Natural killer cell treated with Interleukin-12 subunit alpha and Interleukin-12 subunit beta and Interleukin-15 and Interleukin-18, amount 100 ng/mL, for 72 hours (primary cell): ENCODE measurements around the gene PNN. TPM values are rescaled to one million over a fixed set of nuclear protein-coding genes. Genes with fewer than 3 reads are reported as not detected.
A peak's percentile ranks its signal among the peaks of the same experiment; 100 is the strongest.
"Not testable (repeated sequence)": the region's sequence is repeated elsewhere in the genome, so short reads cannot be mapped to it uniquely, and the experiment has no call there.

ENCODE experiments used
- ATAC-seq, 2 donors: fragments of 150-1000 bp; cut with Tn5 transposase in 1 of 2; sonication (Bioruptor Pico), chemical (Tn5 transposase) in 1 of 2; 2 replicates each; pipeline ENCODE4 v1.10.0; 2021
- DNase-seq: peaks from one replicate; pipeline ENCODE4 v3.0.0; 2022; ENCODE audit warnings: low spot score
- H3K27ac Mint-ChIP-seq, 2 donors: 1 replicate in 1 of 2; 2 replicates in 1 of 2; pipeline ENCODE4 v1.8.0; 2022; ENCODE audit warnings: mixed read lengths in 2 of 2, mild to moderate bottlenecking in 1 of 2, moderate library complexity in 1 of 2
- H3K27me3 Mint-ChIP-seq, 2 donors: 1 replicate in 1 of 2; 2 replicates in 1 of 2; pipeline ENCODE4 v1.8.0; 2022; ENCODE audit warnings: mixed read lengths in 2 of 2
- H3K36me3 Mint-ChIP-seq: one replicate; pipeline ENCODE4 v1.8.0; 2022; ENCODE audit warnings: mixed read lengths
- H3K4me1 Mint-ChIP-seq, 2 donors: 1 replicate in 1 of 2; 2 replicates in 1 of 2; pipeline ENCODE4 v1.8.0; 2022; ENCODE audit warnings: low read depth in 2 of 2, mixed read lengths in 2 of 2, mild to moderate bottlenecking in 1 of 2
- H3K4me3 Mint-ChIP-seq: one replicate; pipeline ENCODE4 v1.8.0; 2022; ENCODE audit warnings: mixed read lengths
- H3K9me3 Mint-ChIP-seq: 2 replicates; pipeline ENCODE4 v1.8.0; 2022; ENCODE audit warnings: mixed read lengths
- total RNA-seq, 2 donors: library from RNA; stranded (reverse); gene quantifications; one replicate each; pipeline ENCODE4 v1.2.3, GENCODE V29; 2022

The PNN gene
- total RNA-seq, 2 donors from 2014 or later = 71.0 to 161 TPM

GRCh38 chr14:39169541-39169900 lies 5.5 kb upstream of the PNN start:
- peak overlapping the region; percentile 97 for H3K4me3 Mint-ChIP-seq
- H3K4me1 Mint-ChIP-seq = peaks cover 35 to 42% of the 10 kb centered on the region in 2 donors
- DNase-seq (no peak), ATAC-seq (no peak)
- H3K27me3 Mint-ChIP-seq = no peaks in the 10 kb centered on the region
- H3K36me3 Mint-ChIP-seq = peaks cover 11% of the 10 kb centered on the region
- H3K27ac Mint-ChIP-seq = peak overlapping the region; percentile 98 to 99
- H3K9me3 Mint-ChIP-seq = no peaks in the 10 kb centered on the region

GRCh38 chr14:39173198-39173597 lies 1.9 kb upstream of the PNN start:
- ATAC-seq (no peak), DNase-seq (no peak)
- Mint-ChIP-seq H3K27me3 (no peaks in the 10 kb centered on the region), H3K27ac (peak overlapping the region in 1 of 2 donors; percentile 94), H3K4me1 (peaks cover 38 to 51% of the 10 kb centered on the region in 2 donors), H3K36me3 (peaks cover 30% of the 10 kb centered on the region), H3K4me3 (no peak overlapping the region), H3K9me3 (no peaks in the 10 kb centered on the region)

GRCh38 chr14:39175445-39176262 lies 600 bp downstream of the PNN start:
- Mint-ChIP-seq H3K4me1 (peaks cover 26 to 36% of the 10 kb centered on the region in 2 donors), H3K27me3 (no peaks in the 10 kb centered on the region), H3K4me3 (peak overlapping the region; percentile 87), H3K27ac (peak overlapping the region; percentile 94 to 100), H3K36me3 (peaks cover 27% of the 10 kb centered on the region), H3K9me3 (no peaks in the 10 kb centered on the region)
- ATAC-seq (peak; percentile 17 to 21), DNase-seq (peak; percentile 71)

- H3K27ac Mint-ChIP-seq = peak overlapping the region; percentile 94 to 100
- no peaks in the 10 kb centered on the region for H3K9me3 Mint-ChIP-seq
- H3K27me3 Mint-ChIP-seq = no peaks in the 10 kb centered on the region
- DNase-seq (no peak), ATAC-seq (no peak)
- H3K4me1 Mint-ChIP-seq = peaks cover 26 to 32% of the 10 kb centered on the region in 2 donors
- H3K36me3 Mint-ChIP-seq = peaks cover 27% of the 10 kb centered on the region
- peak overlapping the region; percentile 87 for H3K4me3 Mint-ChIP-seq
These were observed 1.5 kb downstream of the PNN start for GRCh38 chr14:39176263-39177167.

- H3K27ac Mint-ChIP-seq = peak overlapping the region; percentile 94 to 100
- ATAC-seq (no peak), DNase-seq (no peak)
- H3K4me1 Mint-ChIP-seq = peaks cover 26 to 32% of the 10 kb centered on the region in 2 donors
- H3K4me3 Mint-ChIP-seq = peak overlapping the region; percentile 87
- H3K36me3 Mint-ChIP-seq = peaks cover 27% of the 10 kb centered on the region
- H3K9me3 Mint-ChIP-seq = no peaks in the 10 kb centered on the region
- no peaks in the 10 kb centered on the region for H3K27me3 Mint-ChIP-seq
These were observed 2.1 kb downstream of the PNN start for GRCh38 chr14:39177168-39177545.

GRCh38 chr14:39179042-39179441 lies 4.0 kb downstream of the PNN start:
- no peaks in the 10 kb centered on the region for H3K27me3 Mint-ChIP-seq
- H3K4me3 Mint-ChIP-seq = peak overlapping the region; percentile 8
- no peaks in the 10 kb centered on the region for H3K9me3 Mint-ChIP-seq
- peaks cover 27% of the 10 kb centered on the region for H3K36me3 Mint-ChIP-seq
- DNase-seq (no peak), ATAC-seq (no peak)
- peak overlapping the region; percentile 19 to 35 for H3K27ac Mint-ChIP-seq
- peaks cover 25 to 30% of the 10 kb centered on the region in 2 donors for H3K4me1 Mint-ChIP-seq

- Mint-ChIP-seq H3K27me3 (no peaks in the 10 kb centered on the region), H3K9me3 (no peaks in the 10 kb centered on the region), H3K4me3 (no peak overlapping the region), H3K4me1 (peaks cover 18 to 24% of the 10 kb centered on the region in 2 donors), H3K27ac (no peak overlapping the region), H3K36me3 (peaks cover 27% of the 10 kb centered on the region)
- ATAC-seq (no peak), DNase-seq (no peak)
These were observed 5.5 kb downstream of the PNN start for GRCh38 chr14:39180553-39180952.

GRCh38 chr14:39181026-39181692 lies 6.1 kb downstream of the PNN start:
- no peak for DNase-seq
- no peak overlapping the region for H3K4me3 Mint-ChIP-seq
- H3K27ac Mint-ChIP-seq = no peak overlapping the region
- H3K36me3 Mint-ChIP-seq = peaks cover 21% of the 10 kb centered on the region
- H3K4me1 Mint-ChIP-seq = peaks cover 15 to 19% of the 10 kb centered on the region in 2 donors
- no peak for ATAC-seq
- H3K9me3 Mint-ChIP-seq = no peaks in the 10 kb centered on the region
- no peaks in the 10 kb centered on the region for H3K27me3 Mint-ChIP-seq

GRCh38 chr14:39181693-39182047 lies 6.6 kb downstream of the PNN start:
- H3K27me3 Mint-ChIP-seq = no peaks in the 10 kb centered on the region
- DNase-seq (no peak), ATAC-seq (no peak)
- no peak overlapping the region for H3K27ac Mint-ChIP-seq
- no peak overlapping the region for H3K4me3 Mint-ChIP-seq
- no peaks in the 10 kb centered on the region for H3K9me3 Mint-ChIP-seq
- H3K36me3 Mint-ChIP-seq = peaks cover 21% of the 10 kb centered on the region
- peaks cover 15 to 19% of the 10 kb centered on the region in 2 donors for H3K4me1 Mint-ChIP-seq

GRCh38 chr14:39182770-39183684 lies 8.0 kb downstream of the PNN start:
- Mint-ChIP-seq H3K27me3 (no peaks in the 10 kb centered on the region), H3K27ac (peak overlapping the region in 1 of 2 donors; percentile 8), H3K4me3 (no peak overlapping the region), H3K9me3 (no peaks in the 10 kb centered on the region), H3K4me1 (peaks cover 12 to 17% of the 10 kb centered on the region in 2 donors), H3K36me3 (peaks cover 15% of the 10 kb centered on the region)
- DNase-seq (no peak), ATAC-seq (no peak)

- Mint-ChIP-seq H3K36me3 (peaks cover 14% of the 10 kb centered on the region), H3K27ac (peak overlapping the region in 1 of 2 donors; percentile 8), H3K4me1 (peaks cover 12 to 20% of the 10 kb centered on the region in 2 donors)
- H3K4me3 Mint-ChIP-seq, ATAC-seq, H3K9me3 Mint-ChIP-seq, H3K27me3 Mint-ChIP-seq, DNase-seq: not testable (repeated sequence)
These were observed 8.6 kb downstream of the PNN start for GRCh38 chr14:39183685-39184003.

- Mint-ChIP-seq H3K27me3 (no peaks in the 10 kb centered on the region), H3K9me3 (no peaks in the 10 kb centered on the region), H3K27ac (peak overlapping the region; percentile 26 to 38), H3K4me1 (peaks cover 4 to 13% of the 10 kb centered on the region in 2 donors), H3K36me3 (peaks cover 7% of the 10 kb centered on the region), H3K4me3 (no peak overlapping the region)
- DNase-seq (no peak), ATAC-seq (no peak)
These were observed 9.7 kb downstream of the PNN start for GRCh38 chr14:39184628-39185255.
